Umbilical cord (tissue), 2 donors: ENCODE measurements around the gene CDKAL1. TPM values are rescaled to one million over a fixed set of nuclear protein-coding genes. Genes with fewer than 3 reads are reported as not detected.
"Not testable (repeated sequence)": the region's sequence is repeated elsewhere in the genome, so short reads cannot be mapped to it uniquely, and the experiment has no call there.

Source experiments
- DNase-seq: peaks from one replicate; pipeline ENCODE4 v3.0.0-alpha.2; 2015; ENCODE audit warnings: low spot score
- total RNA-seq: library from RNA; depleted of rRNA; stranded (reverse); fragments of >200 nt; gene quantifications from one replicate; pipeline ENCODE4 v1.2.3, GENCODE V29; 2014; ENCODE audit warnings: low replicate concordance; ENCODE audit not compliant: insufficient read depth

The CDKAL1 gene
- total RNA-seq, 1 donor from 2014 or later, result 24.6 TPM

- DNase-seq, result no peak
Measured at GRCh38 chr6:20707870-20708269, 173.6 kb downstream of the CDKAL1 start.

GRCh38 chr6:20708367-20709124 lies 174.3 kb downstream of the CDKAL1 start:
- DNase-seq, result no peak

GRCh38 chr6:20709451-20709850 lies 175.2 kb downstream of the CDKAL1 start:
- no peak for DNase-seq

GRCh38 chr6:20710341-20710740 lies 176.1 kb downstream of the CDKAL1 start:
- no peak for DNase-seq

GRCh38 chr6:20711518-20711917 lies 177.3 kb downstream of the CDKAL1 start:
- DNase-seq, result no peak

- DNase-seq, result no peak
Measured at GRCh38 chr6:20712011-20712410, 177.8 kb downstream of the CDKAL1 start.

GRCh38 chr6:20715135-20715806 lies 181.0 kb downstream of the CDKAL1 start:
- DNase-seq, result peak; percentile 12

- DNase-seq, result no peak
Measured at GRCh38 chr6:20716865-20717264, 182.6 kb downstream of the CDKAL1 start.

- DNase-seq, result no peak
Measured at GRCh38 chr6:20717743-20718142, 183.5 kb downstream of the CDKAL1 start.

GRCh38 chr6:20718705-20719653 lies 184.7 kb downstream of the CDKAL1 start:
- no peak for DNase-seq

- DNase-seq, result no peak
Measured at GRCh38 chr6:20719980-20720379, 185.7 kb downstream of the CDKAL1 start.

- not testable (repeated sequence) for DNase-seq
Measured at GRCh38 chr6:20721121-20721520, 186.9 kb downstream of the CDKAL1 start.

- no peak for DNase-seq
Measured at GRCh38 chr6:20722455-20722854, 188.2 kb downstream of the CDKAL1 start.

GRCh38 chr6:20723236-20723635 lies 189.0 kb downstream of the CDKAL1 start:
- no peak for DNase-seq

- no peak for DNase-seq
Measured at GRCh38 chr6:20724443-20725190, 190.4 kb downstream of the CDKAL1 start.

GRCh38 chr6:20725235-20725634 lies 191.0 kb downstream of the CDKAL1 start:
- not testable (repeated sequence) for DNase-seq

- no peak for DNase-seq
Measured at GRCh38 chr6:20729086-20729485, 194.8 kb downstream of the CDKAL1 start.

GRCh38 chr6:20732362-20732761 lies 198.1 kb downstream of the CDKAL1 start:
- DNase-seq, result not testable (repeated sequence)

GRCh38 chr6:20732896-20733295 lies 198.6 kb downstream of the CDKAL1 start:
- DNase-seq, result no peak

- no peak for DNase-seq
Measured at GRCh38 chr6:20737912-20738311, 203.7 kb downstream of the CDKAL1 start.

GRCh38 chr6:20740088-20740487 lies 205.8 kb downstream of the CDKAL1 start:
- DNase-seq, result no peak
